NCI-H774 (cell line): ENCODE measurements around the gene SGCA.

ENCODE experiments used
- DNase-seq: peaks from one replicate; lab custom pipeline; 2025; lab: John Stamatoyannopoulos, UW

The SGCA gene

GRCh38 chr17:50165867-50166517 is at the start of gene SGCA:
SGCA (plus strand) TSS chr17:50166005; CDS start chr17:50166041, 36 bp downstream.
- no peak for DNase-seq

GRCh38 chr17:50117202-50118051 is 48.4 kb upstream of the SGCA start:
- DNase-seq = peak; percentile 84

DNA sequence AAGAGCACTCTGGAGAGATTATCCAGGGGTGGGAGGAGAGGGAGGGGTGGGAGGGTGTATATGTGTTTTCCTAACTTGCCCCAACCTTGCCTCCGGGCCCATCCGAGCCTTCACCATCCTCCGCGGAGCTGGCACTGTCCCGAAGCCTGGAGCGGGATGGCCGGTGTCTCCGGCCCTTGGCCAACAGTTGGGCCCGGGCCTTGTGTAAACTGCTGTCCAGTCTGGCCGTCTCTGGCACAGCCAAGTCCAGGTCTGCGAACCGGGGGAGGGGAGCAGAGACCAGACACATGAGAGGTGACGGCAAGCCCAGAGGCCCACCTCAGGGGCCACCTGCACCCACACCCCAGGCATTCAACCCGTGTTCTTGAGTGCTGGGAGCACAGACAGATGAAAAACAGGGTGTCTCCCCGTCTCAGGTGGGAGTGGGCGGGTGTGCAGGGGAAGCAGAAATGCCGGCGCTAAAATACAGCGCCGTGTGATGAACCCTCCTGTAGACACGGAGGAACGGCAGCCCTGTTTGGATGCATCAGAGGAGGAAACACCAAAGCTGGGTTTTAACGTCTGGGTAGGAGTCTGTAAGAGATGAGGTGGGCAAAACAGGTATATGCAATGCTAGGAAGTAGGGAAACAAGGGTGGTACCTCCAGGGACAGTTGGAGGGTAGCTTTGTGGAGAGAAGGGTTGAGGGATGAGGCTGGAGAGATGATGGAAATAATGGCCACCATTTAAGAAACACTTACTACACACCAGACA is 47.6 kb upstream of the SGCA start:
- no peak for DNase-seq

- no peak for DNase-seq
Observed at GRCh38 chr17:50118828-50119218, 47.0 kb upstream of the SGCA start.

GRCh38 chr17:50120475-50121253 is 45.1 kb upstream of the SGCA start:
- DNase-seq = no peak

- DNase-seq = no peak
Observed at GRCh38 chr17:50122945-50123344, 42.9 kb upstream of the SGCA start.

- DNase-seq = no peak
Observed at GRCh38 chr17:50123649-50124349, 42.0 kb upstream of the SGCA start.

- DNase-seq = no peak
Observed at GRCh38 chr17:50125420-50125997, 40.3 kb upstream of the SGCA start.

DNA sequence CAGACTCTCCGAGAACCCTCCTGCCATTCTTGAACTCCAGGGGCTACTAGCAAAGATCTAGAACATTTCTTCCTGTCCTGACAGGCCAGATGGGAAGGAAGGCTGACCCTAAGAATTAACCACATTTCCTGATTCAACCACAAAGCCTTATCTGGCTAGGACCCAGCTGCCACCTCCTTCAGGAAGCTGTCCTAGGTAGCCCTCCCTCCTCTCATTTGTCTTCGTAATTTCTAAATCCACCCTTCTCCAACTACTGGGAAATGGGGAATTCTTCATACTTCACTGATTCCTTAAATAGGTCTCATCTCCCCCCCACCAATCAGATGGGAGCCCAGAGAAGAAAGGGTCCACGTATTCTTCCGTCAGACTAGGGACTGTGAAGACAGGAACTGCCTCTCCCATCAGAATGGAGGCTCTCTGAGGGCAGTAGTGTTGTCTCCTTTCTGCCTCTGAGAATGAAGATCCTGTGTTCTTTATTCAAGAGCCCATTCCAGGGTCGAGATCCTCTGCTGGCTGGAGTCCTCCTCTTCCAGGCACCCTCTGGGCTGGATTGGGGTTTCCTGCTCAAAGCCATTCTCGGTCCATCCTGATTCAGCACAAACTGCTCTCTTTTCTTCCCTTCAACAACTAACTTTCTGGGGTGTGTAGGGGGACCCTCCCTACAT is 38.0 kb upstream of the SGCA start:
- no peak for DNase-seq

- no peak for DNase-seq
Observed at GRCh38 chr17:50128441-50129352, 37.1 kb upstream of the SGCA start.

DNA sequence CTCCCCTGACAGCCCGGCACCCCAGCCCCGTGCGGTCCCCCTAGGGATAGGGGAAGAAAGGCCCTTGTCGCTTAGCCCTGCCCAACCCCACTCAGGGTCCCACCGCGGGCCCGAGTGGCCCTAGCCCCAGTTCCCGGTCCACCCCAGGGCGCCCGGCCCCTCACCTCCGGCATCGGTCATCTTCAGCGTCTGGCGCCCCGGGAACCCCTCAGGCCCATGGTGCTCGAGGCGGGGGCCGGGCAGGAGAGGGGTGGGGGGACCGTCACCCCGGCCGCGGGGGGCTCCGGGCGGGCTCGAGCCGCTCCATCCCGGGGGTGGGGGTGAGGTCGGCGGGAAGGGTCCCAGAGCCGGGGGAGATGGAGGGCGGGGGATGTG is 36.5 kb upstream of the SGCA start:
- no peak for DNase-seq

- DNase-seq = no peak
Observed at GRCh38 chr17:50129728-50130558, 35.9 kb upstream of the SGCA start, which contains the start of gene SAMD14. SAMD14 (minus strand) TSS chr17:50130160; CDS start chr17:50124959, 5,201 bp downstream.

- DNase-seq = peak; percentile 24
Observed at GRCh38 chr17:50130559-50131305, 35.1 kb upstream of the SGCA start.

DNA sequence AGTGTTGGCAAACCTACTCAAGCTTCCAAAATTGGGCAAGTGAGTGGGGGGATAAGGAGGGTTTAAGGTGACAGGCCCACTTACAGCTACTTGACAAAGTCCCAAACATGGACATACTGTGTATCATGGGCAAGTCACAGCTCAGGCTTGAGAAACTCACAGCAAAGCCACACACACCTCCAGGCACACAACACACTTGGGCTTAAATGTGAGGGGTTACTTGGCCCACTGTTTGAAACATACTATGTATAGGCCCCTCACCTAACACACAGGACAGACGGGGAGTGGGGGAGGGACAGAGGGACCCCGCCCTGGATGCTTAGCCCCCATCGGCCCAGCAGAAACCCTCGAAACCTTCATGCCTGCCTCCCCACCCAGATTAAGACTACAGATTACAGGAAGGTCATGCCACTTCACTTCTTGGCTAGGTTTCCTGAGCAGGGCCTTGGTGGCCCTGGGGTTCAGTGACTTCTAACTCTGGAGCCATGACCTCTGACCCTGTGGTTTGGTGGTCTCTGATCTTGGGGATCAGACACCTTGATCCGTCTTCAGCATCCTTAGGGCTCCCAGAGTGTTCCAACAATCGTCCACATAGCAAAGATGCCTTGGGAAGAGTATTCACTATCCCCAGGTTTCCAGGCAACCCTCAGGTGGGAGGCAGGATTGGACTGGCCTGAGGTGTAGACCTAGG is 33.6 kb upstream of the SGCA start:
- no peak for DNase-seq

- DNase-seq = no peak
Observed at GRCh38 chr17:50133028-50133768, 32.6 kb upstream of the SGCA start.

- DNase-seq = no peak
Observed at GRCh38 chr17:50133769-50134099, 32.1 kb upstream of the SGCA start.
